Measurements from ENCODE around the gene LRTM2.

- TF ChIP-seq ZBTB33 (IDR thresholded peaks at IDR 0.05) (no peak), TAF1 (conservative IDR thresholded peaks at IDR 0.05) (no peak), RXRA (IDR thresholded peaks at IDR 0.05) (no peak), HNF4A (conservative IDR thresholded peaks at IDR 0.05) (no peak), CTCF (IDR thresholded peaks at IDR 0.05; ENCODE audit: low read depth, low read length, missing input control) (no peak)
These were observed 16.0 kb downstream of the LRTM2 start for GRCh38 chr12:1836241-1836803.

Data from liver (tissue), 3 donors.